AG04450 (cell line): ENCODE data around the gene ARHGAP15. TPM values are rescaled to one million over a fixed set of nuclear protein-coding genes. Genes with fewer than 3 reads are reported as not detected.

Experiments
- CTCF ChIA-PET: fragments of 300-600, 350-600 bp; formaldehyde crosslinking; extraction: SDS; loops from one replicate; lab custom pipeline; 2022; ENCODE audit warnings: antibody characterized with exemption, inconsistent platforms; lab: Charles Lee
- POLR2A ChIA-PET: fragments of 350-600 bp; formaldehyde crosslinking; extraction: SDS; loops from one replicate; lab custom pipeline; 2021; ENCODE audit warnings: antibody characterized with exemption, inconsistent platforms; lab: Yijun Ruan, JAX
- DNase-seq: peaks from one replicate; pipeline ENCODE4 v3.0.0-alpha.2; 2011; ENCODE audit warnings: low read depth, low spot score
- H3K27ac ChIP-seq: one replicate; pipeline ENCODE4 v1.5.1; 2012; ENCODE audit warnings: low read depth, low read length, control low read depth
- H3K27me3 ChIP-seq: one replicate; pipeline ENCODE4 v1.6.0; 2012; ENCODE audit warnings: low read length; ENCODE audit not compliant: control insufficient read depth, insufficient read depth
- H3K4me3 ChIP-seq: 2 replicates; pipeline ENCODE4 v1.5.1; 2011; ENCODE audit warnings: mild to moderate bottlenecking, low read depth, low read length, control low read depth
- H3K9me3 ChIP-seq: 2 replicates; pipeline ENCODE4 v1.5.1; 2012; ENCODE audit warnings: low read length; ENCODE audit not compliant: control insufficient read depth, insufficient read depth
- CTCF ChIP-seq: IDR thresholded peaks from 2 replicates; pipeline ENCODE4 v1.5.1; 2011; ENCODE audit warnings: low read depth, low read length, control low read depth, inconsistent platforms
- polyA plus RNA-seq: library from polyadenylated mRNA; depleted of rRNA; stranded (reverse); fragments of >200 nt; gene quantifications from 2 replicates; pipeline ENCODE4 v1.2.3, GENCODE V29; 2011

The ARHGAP15 gene
- polyA plus RNA-seq, 1 experiment = not detected

- no peak for TF ChIP-seq CTCF
- POLR2A ChIA-PET = no interaction called here
- DNase-seq = no peak
- H3K27ac ChIP-seq = no peak overlapping the region
- CTCF ChIA-PET = interaction anchor here (0.6 kb wide), 1 partner anchor 18 kb away, joined by 3 read pairs; no protein-coding TSS in a partner anchor
- H3K9me3 ChIP-seq = no peaks in the 10 kb centered on the region
- no peak overlapping the region for H3K4me3 ChIP-seq
- no peaks in the 10 kb centered on the region for H3K27me3 ChIP-seq
These were observed 291.1 kb downstream of the ARHGAP15 start for GRCh38 chr2:143420313-143420712.

DNA sequence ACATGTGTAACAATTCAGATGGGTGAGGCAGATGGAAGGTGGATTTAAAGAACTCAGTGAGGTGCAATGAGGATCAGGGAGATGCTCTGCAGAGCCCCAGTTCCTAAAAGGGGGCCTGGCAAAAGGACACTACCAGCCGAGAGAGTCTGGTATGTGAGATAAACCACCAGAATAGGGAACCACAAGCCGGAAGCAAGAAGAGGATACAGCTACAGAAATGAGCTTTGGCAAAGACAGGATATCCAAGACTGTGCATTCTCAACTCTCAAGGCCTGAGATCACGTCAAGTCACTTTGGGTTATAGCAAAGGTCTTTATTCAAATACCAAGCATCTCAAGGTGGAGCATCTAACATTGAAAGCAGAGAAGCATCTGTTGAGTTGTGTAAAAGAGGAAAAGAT lies 293.5 kb downstream of the ARHGAP15 start:
- Histone ChIP-seq H3K27me3 (no peaks in the 10 kb centered on the region), H3K4me3 (no peak overlapping the region), H3K27ac (no peak overlapping the region), H3K9me3 (no peaks in the 10 kb centered on the region)
- no peak for TF ChIP-seq CTCF
- CTCF ChIA-PET = no interaction called here
- no peak for DNase-seq
- POLR2A ChIA-PET = no interaction called here

- no peak overlapping the region for H3K4me3 ChIP-seq
- ChIA-PET CTCF (no interaction called here), POLR2A (no interaction called here)
- no peak for TF ChIP-seq CTCF
- no peaks in the 10 kb centered on the region for H3K9me3 ChIP-seq
- DNase-seq = no peak
- no peaks in the 10 kb centered on the region for H3K27me3 ChIP-seq
- no peak overlapping the region for H3K27ac ChIP-seq
These were observed 296.7 kb downstream of the ARHGAP15 start for GRCh38 chr2:143425896-143426295.

DNA sequence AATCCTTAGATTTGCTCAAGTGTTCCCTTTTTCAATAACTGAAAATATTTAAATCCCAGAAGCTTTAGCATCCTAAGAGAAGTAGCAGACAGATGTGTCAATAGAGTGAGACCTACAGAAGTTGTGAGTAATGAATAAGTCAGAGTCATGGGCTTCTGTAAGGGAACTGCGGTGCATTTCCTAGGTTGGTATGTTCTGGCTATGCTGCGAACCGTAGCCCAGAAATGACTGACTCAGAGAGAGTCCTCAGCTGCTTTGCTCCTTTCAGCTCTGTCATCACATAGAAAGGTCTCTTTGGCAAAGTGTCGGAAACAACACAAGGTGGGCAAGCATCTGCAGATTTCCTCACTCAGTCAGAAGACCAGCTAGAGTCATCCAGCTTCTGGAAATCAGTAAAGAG lies 297.1 kb downstream of the ARHGAP15 start:
- H3K27me3 ChIP-seq = no peaks in the 10 kb centered on the region
- H3K9me3 ChIP-seq = no peaks in the 10 kb centered on the region
- H3K27ac ChIP-seq = no peak overlapping the region
- ChIA-PET CTCF (interaction anchor here (1.3 kb wide), 1 partner anchor 167 kb away, joined by 4 read pairs; no protein-coding TSS in a partner anchor), POLR2A (no interaction called here)
- DNase-seq = peak; percentile 51
- no peak for TF ChIP-seq CTCF
- H3K4me3 ChIP-seq = no peak overlapping the region

DNA sequence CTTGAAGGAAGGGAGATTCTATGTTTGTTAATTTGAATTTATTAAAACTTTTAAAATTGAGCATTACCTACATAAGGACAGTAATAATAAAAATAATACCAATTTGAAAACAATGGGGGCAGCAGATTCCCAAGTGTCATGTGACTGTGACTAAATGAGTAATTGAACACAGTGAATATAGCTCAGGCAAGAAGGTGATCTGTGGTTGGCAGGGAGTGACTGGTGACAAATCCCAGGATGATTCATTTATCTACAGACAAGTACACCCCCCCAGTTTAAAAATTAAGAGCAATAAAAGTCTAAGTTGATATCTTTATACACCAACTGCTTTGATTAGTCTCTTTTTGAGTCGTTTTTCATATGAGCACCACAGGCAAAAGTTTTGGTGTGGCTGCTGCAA lies 299.5 kb downstream of the ARHGAP15 start:
- Histone ChIP-seq H3K4me3 (no peak overlapping the region), H3K9me3 (no peaks in the 10 kb centered on the region), H3K27ac (no peak overlapping the region), H3K27me3 (no peaks in the 10 kb centered on the region)
- no peak for DNase-seq
- CTCF ChIA-PET = no interaction called here
- POLR2A ChIA-PET = no interaction called here
- TF ChIP-seq CTCF = no peak
